Measurements from ENCODE around the gene XRCC4.

GRCh38 chr5:83249156-83249555 lies 171.8 kb downstream of the XRCC4 start:
- no peak for TF ChIP-seq GATA3 (IDR thresholded peaks at IDR 0.05; ENCODE audit: low read depth, low read length)
- TF ChIP-seq GATA2 (IDR thresholded peaks at IDR 0.05; ENCODE audit: low read depth, low read length), result no peak
